ENCODE measurements around the gene BCAS2.
"Not testable (repeated sequence)": the region's sequence is repeated elsewhere in the genome, so short reads cannot be mapped to it uniquely, and the experiment has no call there.

BCAS2 gene

GRCh38 chr1:114588196-114588689, 6.8 kb upstream of the BCAS2 start:
- DNase-seq (ENCODE audit: low spot score): no peak
- TF ChIP-seq CTCF (IDR thresholded peaks at IDR 0.05): no peak
- no peak overlapping the region for H3K27ac ChIP-seq
- no peak overlapping the region for H3K4me3 ChIP-seq

- no peak for DNase-seq (ENCODE audit: low spot score)
- TF ChIP-seq CTCF (IDR thresholded peaks at IDR 0.05): no peak
- H3K4me3 ChIP-seq: no peak overlapping the region
- H3K27ac ChIP-seq: no peak overlapping the region
Observed at GRCh38 chr1:114587203-114587991, 6.0 kb upstream of the BCAS2 start.

GRCh38 chr1:114586513-114587047, 5.2 kb upstream of the BCAS2 start:
- TF ChIP-seq CTCF (IDR thresholded peaks at IDR 0.05): no peak
- Histone ChIP-seq H3K27ac (no peak overlapping the region), H3K4me3 (no peak overlapping the region)
- no peak for DNase-seq (ENCODE audit: low spot score)

GRCh38 chr1:114585231-114585630, 3.8 kb upstream of the BCAS2 start:
- Histone ChIP-seq H3K4me3 (no peak overlapping the region), H3K27ac (no peak overlapping the region)
- TF ChIP-seq CTCF (IDR thresholded peaks at IDR 0.05): no peak
- no peak for DNase-seq (ENCODE audit: low spot score)

GRCh38 chr1:114574365-114574764, 7.0 kb downstream of the BCAS2 start:
- TF ChIP-seq CTCF (IDR thresholded peaks at IDR 0.05): no peak
- no peak for DNase-seq (ENCODE audit: low spot score)
- no peak overlapping the region for H3K4me3 ChIP-seq
- no peak overlapping the region for H3K27ac ChIP-seq

- no peak for TF ChIP-seq CTCF (IDR thresholded peaks at IDR 0.05)
- H3K4me3 ChIP-seq: no peak overlapping the region
- DNase-seq (ENCODE audit: low spot score): no peak
- no peak overlapping the region for H3K27ac ChIP-seq
Observed at GRCh38 chr1:114564141-114564540, 17.3 kb downstream of the BCAS2 start.

- H3K27ac ChIP-seq; DNase-seq (ENCODE audit: low spot score); H3K4me3 ChIP-seq: not testable (repeated sequence)
Observed at GRCh38 chr1:114562978-114563510, 18.4 kb downstream of the BCAS2 start.

All from coronary artery (tissue), 2 donors.